Esophagus squamous epithelium (tissue), 5 donors: ENCODE results near the gene CKAP2. TPM values are rescaled to one million over a fixed set of nuclear protein-coding genes. Genes with fewer than 3 reads are reported as not detected.

Experiments
- DNase-seq: peaks from one replicate; lab custom pipeline; 2025; lab: John Stamatoyannopoulos, UW
- H3K27ac ChIP-seq, 4 donors: fragments of 200-600 bp; sonication (generic); one replicate each; pipeline ENCODE4 v1.5.1; 2016 to 2019; ENCODE audit warnings: mild to moderate bottlenecking in 1 of 4
- H3K27me3 ChIP-seq, 4 donors: fragments of 200-600 bp; sonication (generic); 1 replicate in 3 of 4; 2 replicates in 1 of 4; pipeline versions ENCODE4 v1.5.1 to v1.6.0; 2017 to 2021; ENCODE audit warnings: antibody characterized with exemption in 1 of 4
- H3K36me3 ChIP-seq, 3 donors: fragments of 200-600 bp; sonication (generic); one replicate each; pipeline ENCODE4 v1.5.1; 2016 to 2019
- H3K4me1 ChIP-seq, 3 donors: fragments of 200-600 bp; sonication (generic); one replicate each; pipeline ENCODE4 v1.5.1; 2017 to 2019
- H3K4me3 ChIP-seq, 4 donors: fragments of 200-600 bp; sonication (generic); 1 replicate in 3 of 4; 2 replicates in 1 of 4; pipeline ENCODE4 v1.5.1; 2016 to 2019; ENCODE audit warnings: mild to moderate bottlenecking in 2 of 4, moderate library complexity in 1 of 4
- H3K9me3 ChIP-seq, 3 donors: fragments of 200-600 bp; sonication (generic); one replicate each; pipeline ENCODE4 v1.5.1; 2016 to 2019
- CTCF ChIP-seq, 6 experiments: fragments of 450-650 bp in 4 of 6; fragments of 200-600 bp in 2 of 6; sonication (generic) in 2 of 6; IDR thresholded peaks; one replicate each; pipeline ENCODE4 v1.5.1; 2016 to 2019; ENCODE audit warnings: antibody characterized with exemption in 6 of 6, mild to moderate bottlenecking in 4 of 6, moderate library complexity in 4 of 6
- POLR2A ChIP-seq, 4 donors: fragments of 450-650 bp; IDR thresholded peaks; one replicate each; pipeline ENCODE4 v1.6.1; 2017; ENCODE audit warnings: antibody characterized with exemption in 4 of 4, mild to moderate bottlenecking in 4 of 4, moderate library complexity in 3 of 4
- WGBS, 2 donors: methylation state at CpG; one replicate each; pipeline ENCODE4 v1.1.5; 2018; 5-methylcytosine and 5-hydroxymethylcytosine counted together
- intact Hi-C: fragments of 100-400 bp; cut with DNase I; formaldehyde crosslinking; loops from one replicate; pipeline ENCODE4 v1.15.0; 2022
- total RNA-seq, 4 donors: library from RNA; depleted of rRNA; stranded (reverse); fragments of >200 nt; gene quantifications; one replicate each; pipeline ENCODE4 v1.1.0, GENCODE V29; 2016
- donor health status: DM: yes; HTN: yes; CAD: no.

The CKAP2 gene
- total RNA-seq, 4 donors from 2014 or later = 11.5 to 39.9 (median 21.4) TPM

GRCh38 chr13:52411629-52412028, 43.6 kb upstream of the CKAP2 start:
- peaks cover 4 to 56% (median 5%) of the 10 kb centered on the region in 3 donors for H3K36me3 ChIP-seq
- H3K27me3 ChIP-seq = no peaks in the 10 kb centered on the region
- intact Hi-C loops = no loop called here
- no peak overlapping the region for H3K4me3 ChIP-seq
- WGBS, 2 donors = 34 to 38% methylated on average over 4 of the region's 4 CpGs
- peak overlapping the region; percentile 21 to 56 (median 34) for H3K27ac ChIP-seq
- no peaks in the 10 kb centered on the region for H3K9me3 ChIP-seq
- DNase-seq = no peak
- H3K4me1 ChIP-seq = peaks cover 0 to 38% (median 23%) of the 10 kb centered on the region in 3 donors
- TF ChIP-seq CTCF (IDR thresholded peaks at IDR 0.05) (no peak), POLR2A (IDR thresholded peaks at IDR 0.05) (no peak)

GRCh38 chr13:52412128-52412527, 43.1 kb upstream of the CKAP2 start:
- Histone ChIP-seq H3K4me1 (peaks cover 0 to 37% (median 23%) of the 10 kb centered on the region in 3 donors), H3K36me3 (peaks cover 4 to 61% (median 9%) of the 10 kb centered on the region in 3 donors), H3K27me3 (no peaks in the 10 kb centered on the region), H3K4me3 (no peak overlapping the region), H3K9me3 (no peaks in the 10 kb centered on the region), H3K27ac (peak overlapping the region; percentile 23 to 56 (median 36))
- TF ChIP-seq POLR2A (IDR thresholded peaks at IDR 0.05) = no peak
- TF ChIP-seq CTCF (IDR thresholded peaks at IDR 0.05) = no peak
- intact Hi-C loops = no loop called here
- WGBS, 2 donors = 50 to 80% methylated on average over 1 of the region's 1 CpG
- DNase-seq = no peak

- 85 to 96% methylated on average over 1 of the region's 1 CpG for WGBS, 2 donors
- intact Hi-C loops = no loop called here
- H3K4me3 ChIP-seq = no peak overlapping the region
- peaks cover 0 to 37% (median 23%) of the 10 kb centered on the region in 3 donors for H3K4me1 ChIP-seq
- peaks cover 4 to 80% (median 13%) of the 10 kb centered on the region in 3 donors for H3K36me3 ChIP-seq
- peak overlapping the region; percentile 18 to 76 (median 46) for H3K27ac ChIP-seq
- H3K27me3 ChIP-seq = no peaks in the 10 kb centered on the region
- no peak for TF ChIP-seq CTCF (IDR thresholded peaks at IDR 0.05)
- no peak for TF ChIP-seq POLR2A (IDR thresholded peaks at IDR 0.05)
- no peaks in the 10 kb centered on the region for H3K9me3 ChIP-seq
- DNase-seq = no peak
Measured at GRCh38 chr13:52414051-52414450, 41.2 kb upstream of the CKAP2 start.

- no peak for DNase-seq
- H3K36me3 ChIP-seq = peaks cover 4 to 75% (median 13%) of the 10 kb centered on the region in 3 donors
- intact Hi-C loops = no loop called here
- H3K4me1 ChIP-seq = peaks cover 0 to 37% (median 23%) of the 10 kb centered on the region in 3 donors
- H3K27me3 ChIP-seq = no peaks in the 10 kb centered on the region
- no peak for TF ChIP-seq POLR2A (IDR thresholded peaks at IDR 0.05)
- TF ChIP-seq CTCF (IDR thresholded peaks at IDR 0.05) = no peak
- H3K27ac ChIP-seq = peak overlapping the region; percentile 18 to 76 (median 46)
- 24 to 32% methylated on average over 1 of the region's 1 CpG for WGBS, 2 donors
- H3K4me3 ChIP-seq = no peak overlapping the region
- no peaks in the 10 kb centered on the region for H3K9me3 ChIP-seq
Measured at GRCh38 chr13:52414963-52415362, 40.3 kb upstream of the CKAP2 start.

DNA sequence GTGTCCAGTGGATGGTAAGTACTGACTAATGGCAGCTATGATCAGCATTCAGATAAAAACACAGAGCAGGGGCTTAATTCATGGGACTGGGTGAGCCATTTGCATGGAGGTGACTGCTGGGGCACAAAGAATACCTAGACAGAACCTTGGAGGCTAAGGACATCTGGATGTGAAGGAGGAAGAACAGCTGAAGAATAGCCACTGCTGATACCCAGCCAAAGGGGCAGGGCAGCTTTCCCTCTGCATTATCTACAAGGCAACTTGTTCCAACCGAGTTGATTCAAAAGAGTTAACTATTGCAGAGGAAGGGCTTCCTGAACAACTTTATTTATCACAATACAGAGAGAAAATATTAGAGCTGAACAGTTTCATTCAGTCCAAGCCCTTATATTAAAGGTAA, 36.2 kb upstream of the CKAP2 start:
- TF ChIP-seq POLR2A (IDR thresholded peaks at IDR 0.05) (no peak), CTCF (IDR thresholded peaks at IDR 0.05) (no peak)
- Histone ChIP-seq H3K27me3 (no peaks in the 10 kb centered on the region), H3K4me1 (peaks cover 0 to 18% (median 11%) of the 10 kb centered on the region in 3 donors), H3K27ac (no peak overlapping the region), H3K36me3 (peaks cover 5 to 93% (median 36%) of the 10 kb centered on the region in 3 donors), H3K4me3 (no peak overlapping the region), H3K9me3 (no peaks in the 10 kb centered on the region)
- intact Hi-C loops = no loop called here
- no peak for DNase-seq
- WGBS, 2 donors = 22 to 36% methylated on average over 1 of the region's 1 CpG
